ENCODE results near the gene KSR2. TPM values are rescaled to one million over a fixed set of nuclear protein-coding genes. Genes with fewer than 3 reads are reported as not detected.
"Not testable (repeated sequence)": the region's sequence is repeated elsewhere in the genome, so short reads cannot be mapped to it uniquely, and the experiment has no call there.

The KSR2 gene
- total RNA-seq, 1 donor from 2014 or later, result 0.25 TPM

DNA sequence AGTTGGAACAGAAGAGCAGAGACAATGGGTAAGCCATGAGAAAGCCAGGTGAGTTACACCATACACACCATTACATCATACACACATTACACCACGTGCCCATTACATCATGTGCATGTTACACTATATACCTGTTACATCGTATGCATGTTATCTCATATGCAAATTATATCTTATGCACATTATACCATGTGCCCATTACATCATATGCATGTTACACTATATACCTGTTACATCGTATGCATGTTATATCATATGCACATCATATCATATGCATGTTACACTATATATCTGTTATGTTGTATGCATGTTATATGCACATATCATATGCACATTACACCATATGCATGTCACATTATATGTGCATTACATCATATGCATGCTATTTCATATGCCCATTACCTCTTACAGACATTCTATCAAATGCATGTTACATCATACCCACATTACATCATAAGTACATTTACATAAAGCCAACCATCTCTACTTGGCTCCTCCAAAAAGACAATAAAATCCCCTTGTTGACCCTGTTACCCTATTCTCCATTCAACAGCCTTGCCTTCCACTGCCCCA is 207.2 kb downstream of the KSR2 start:
- no peaks in the 10 kb centered on the region for H3K27me3 ChIP-seq
- no peak for DNase-seq (ENCODE audit: extremely low spot score in 2 of 2)
- H3K4me3 ChIP-seq, result no peak overlapping the region
- intact Hi-C loops (cut with DNase I), result no loop called here
- TF ChIP-seq, protein P1, sequence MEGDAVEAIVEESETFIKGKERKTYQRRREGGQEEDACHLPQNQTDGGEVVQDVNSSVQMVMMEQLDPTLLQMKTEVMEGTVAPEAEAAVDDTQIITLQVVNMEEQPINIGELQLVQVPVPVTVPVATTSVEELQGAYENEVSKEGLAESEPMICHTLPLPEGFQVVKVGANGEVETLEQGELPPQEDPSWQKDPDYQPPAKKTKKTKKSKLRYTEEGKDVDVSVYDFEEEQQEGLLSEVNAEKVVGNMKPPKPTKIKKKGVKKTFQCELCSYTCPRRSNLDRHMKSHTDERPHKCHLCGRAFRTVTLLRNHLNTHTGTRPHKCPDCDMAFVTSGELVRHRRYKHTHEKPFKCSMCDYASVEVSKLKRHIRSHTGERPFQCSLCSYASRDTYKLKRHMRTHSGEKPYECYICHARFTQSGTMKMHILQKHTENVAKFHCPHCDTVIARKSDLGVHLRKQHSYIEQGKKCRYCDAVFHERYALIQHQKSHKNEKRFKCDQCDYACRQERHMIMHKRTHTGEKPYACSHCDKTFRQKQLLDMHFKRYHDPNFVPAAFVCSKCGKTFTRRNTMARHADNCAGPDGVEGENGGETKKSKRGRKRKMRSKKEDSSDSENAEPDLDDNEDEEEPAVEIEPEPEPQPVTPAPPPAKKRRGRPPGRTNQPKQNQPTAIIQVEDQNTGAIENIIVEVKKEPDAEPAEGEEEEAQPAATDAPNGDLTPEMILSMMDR (IDR thresholded peaks at IDR 0.05), result no peak
- no peak for TF ChIP-seq POLR2A (IDR thresholded peaks at IDR 0.05)
- no peak for TF ChIP-seq POLR2AphosphoS5 (IDR thresholded peaks at IDR 0.05; ENCODE audit: insufficient read depth in 1 of 2, low read depth in 1 of 2)
- H3K27ac ChIP-seq, result no peak overlapping the region
- H3K36me3 ChIP-seq, result no peaks in the 10 kb centered on the region
- no peaks in the 10 kb centered on the region for H3K9me3 ChIP-seq
- H3K4me1 ChIP-seq, result no peaks in the 10 kb centered on the region

DNA sequence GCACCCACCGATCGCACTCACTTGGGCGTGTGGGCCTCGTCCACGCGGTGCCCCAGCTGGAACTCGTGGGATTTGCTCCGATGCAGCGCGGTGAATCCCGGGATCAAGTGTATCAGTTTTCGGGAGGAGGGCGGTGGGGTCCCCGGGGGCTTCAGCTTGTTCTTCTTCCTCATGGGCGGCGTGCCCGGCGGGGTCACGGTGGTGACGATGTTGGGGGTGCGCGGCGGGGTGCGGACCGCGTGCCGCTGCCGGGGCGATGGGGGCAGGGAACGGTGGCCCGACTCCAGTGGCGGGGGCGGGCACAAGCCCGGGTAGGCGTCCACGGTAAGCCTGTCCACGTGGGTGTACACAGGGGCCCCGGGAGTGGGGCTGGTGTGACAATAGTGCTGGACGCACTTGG is 207.8 kb downstream of the KSR2 start:
- Histone ChIP-seq H3K9me3 (no peaks in the 10 kb centered on the region), H3K4me1 (no peaks in the 10 kb centered on the region), H3K27ac (no peak overlapping the region), H3K27me3 (no peaks in the 10 kb centered on the region), H3K4me3 (no peak overlapping the region), H3K36me3 (no peaks in the 10 kb centered on the region)
- no peak for DNase-seq (ENCODE audit: extremely low spot score in 2 of 2)
- intact Hi-C loops (cut with DNase I), result no loop called here
- TF ChIP-seq POLR2AphosphoS5 (IDR thresholded peaks at IDR 0.05; ENCODE audit: insufficient read depth in 1 of 2, low read depth in 1 of 2), result no peak

DNA sequence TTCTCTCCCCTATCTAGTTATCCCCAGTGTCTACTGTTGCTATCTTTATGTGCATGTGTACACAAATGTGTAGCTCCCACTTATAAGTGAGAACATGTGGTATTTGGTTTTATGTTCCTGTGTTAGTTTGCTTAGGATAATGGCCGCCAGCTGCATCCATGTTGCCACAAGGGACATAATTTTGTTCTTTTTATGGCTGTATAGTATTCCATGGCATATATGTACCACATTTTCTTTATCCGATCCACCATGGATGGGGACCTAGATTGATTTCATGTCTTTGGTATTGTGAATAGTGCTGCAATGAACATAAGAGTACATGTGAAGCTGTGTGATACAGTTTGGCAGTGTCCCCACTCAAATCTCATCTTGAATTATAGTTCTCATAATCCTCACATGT is 218.1 kb downstream of the KSR2 start:
- TF ChIP-seq POLR2A (IDR thresholded peaks at IDR 0.05) (no peak), POLR2AphosphoS5 (IDR thresholded peaks at IDR 0.05; ENCODE audit: insufficient read depth in 1 of 2, low read depth in 1 of 2) (no peak)
- TF ChIP-seq, protein P1 (IDR thresholded peaks at IDR 0.05), result no peak
- H3K4me3 ChIP-seq, result no peak overlapping the region
- H3K27ac ChIP-seq, result no peak overlapping the region
- intact Hi-C loops (cut with DNase I), result no loop called here
- H3K27me3 ChIP-seq, result no peaks in the 10 kb centered on the region
- H3K36me3 ChIP-seq, result no peaks in the 10 kb centered on the region
- H3K9me3 ChIP-seq, result no peaks in the 10 kb centered on the region
- no peak for DNase-seq (ENCODE audit: extremely low spot score in 2 of 2)
- H3K4me1 ChIP-seq, result no peaks in the 10 kb centered on the region

DNA sequence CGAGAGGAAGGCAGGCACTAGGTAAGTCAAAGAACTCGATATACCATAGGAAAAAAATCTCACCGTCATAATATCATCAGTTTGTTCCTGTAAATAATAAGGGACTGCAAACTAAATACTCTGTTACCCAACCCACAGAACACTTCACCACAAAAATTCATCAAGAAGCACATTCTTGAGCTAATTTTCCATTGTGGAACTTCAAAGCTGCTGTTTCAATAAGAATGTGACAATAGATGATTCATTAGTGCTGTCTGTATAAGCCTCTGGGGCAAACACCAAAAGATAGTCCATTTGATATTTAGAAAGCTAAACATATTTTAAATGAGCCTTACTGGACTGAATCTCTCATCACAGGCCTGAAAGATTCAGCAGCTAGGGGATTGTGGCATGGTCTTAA is 219.4 kb downstream of the KSR2 start:
- no peak for DNase-seq (ENCODE audit: extremely low spot score in 2 of 2)
- TF ChIP-seq POLR2AphosphoS5 (IDR thresholded peaks at IDR 0.05; ENCODE audit: insufficient read depth in 1 of 2, low read depth in 1 of 2) (no peak), POLR2A (IDR thresholded peaks at IDR 0.05) (no peak)
- TF ChIP-seq, protein P1 (IDR thresholded peaks at IDR 0.05), result no peak
- intact Hi-C loops (cut with DNase I), result no loop called here

DNA sequence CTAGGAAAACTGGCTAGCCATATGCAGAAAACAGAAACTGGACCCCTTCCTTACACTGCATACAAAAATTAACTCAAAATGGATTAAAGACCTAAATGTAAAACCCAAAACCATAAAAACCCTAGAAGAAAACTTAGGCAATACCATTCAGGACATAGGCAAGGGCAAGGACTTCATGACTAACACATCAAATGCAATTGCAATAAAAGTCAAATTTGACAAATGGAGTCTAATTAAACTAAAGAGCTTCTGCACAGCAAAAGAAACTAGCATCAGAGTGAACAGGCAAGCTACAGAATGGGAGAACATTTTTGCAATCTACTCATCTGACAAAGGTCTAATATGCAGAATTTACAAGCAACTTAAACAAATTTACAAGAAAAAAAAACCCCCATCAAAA is 222.4 kb downstream of the KSR2 start:
- DNase-seq (ENCODE audit: extremely low spot score in 2 of 2); H3K4me3 ChIP-seq; H3K27me3 ChIP-seq; H3K27ac ChIP-seq; H3K4me1 ChIP-seq; intact Hi-C loops (cut with DNase I); H3K36me3 ChIP-seq; H3K9me3 ChIP-seq: not testable (repeated sequence)

More for the DNA sequence above, 219.4 kb downstream of the KSR2 start:
- no peak overlapping the region for H3K27ac ChIP-seq
- H3K27me3 ChIP-seq, result no peaks in the 10 kb centered on the region
- H3K4me1 ChIP-seq, result no peaks in the 10 kb centered on the region
- H3K36me3 ChIP-seq, result no peaks in the 10 kb centered on the region
- H3K4me3 ChIP-seq, result no peak overlapping the region
- no peaks in the 10 kb centered on the region for H3K9me3 ChIP-seq

DNA sequence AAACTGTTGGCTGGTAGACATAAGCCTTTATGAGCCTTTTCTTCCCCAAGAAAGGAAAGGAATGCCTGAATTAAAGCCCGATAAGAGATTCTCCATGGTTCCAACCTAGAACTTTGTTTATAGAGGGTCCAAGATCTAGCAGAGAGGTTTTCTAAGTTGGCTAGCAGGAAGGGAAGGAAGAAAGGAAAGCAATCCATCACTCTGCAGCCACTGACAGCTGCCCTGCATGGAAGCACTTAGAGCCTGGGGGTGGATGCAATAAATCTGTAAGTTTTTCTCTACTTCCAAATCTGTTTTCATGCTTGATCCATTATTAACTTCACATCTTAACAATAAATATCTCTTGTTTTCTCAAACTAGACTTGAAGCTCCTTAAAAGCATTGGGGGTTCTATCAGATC is 224.4 kb downstream of the KSR2 start:
- no peaks in the 10 kb centered on the region for H3K36me3 ChIP-seq
- no peaks in the 10 kb centered on the region for H3K4me1 ChIP-seq
- DNase-seq (ENCODE audit: extremely low spot score in 2 of 2), result no peak
- no peak overlapping the region for H3K27ac ChIP-seq
- intact Hi-C loops (cut with DNase I), result no loop called here
- H3K4me3 ChIP-seq, result no peak overlapping the region
- TF ChIP-seq POLR2A (IDR thresholded peaks at IDR 0.05), result no peak
- TF ChIP-seq POLR2AphosphoS5 (IDR thresholded peaks at IDR 0.05; ENCODE audit: insufficient read depth in 1 of 2, low read depth in 1 of 2), result no peak
- TF ChIP-seq, protein P1 (IDR thresholded peaks at IDR 0.05), result no peak
- H3K27me3 ChIP-seq, result no peaks in the 10 kb centered on the region
- H3K9me3 ChIP-seq, result no peaks in the 10 kb centered on the region
